ENCODE data around the gene CTNNA3. TPM values are rescaled to one million over a fixed set of nuclear protein-coding genes. Genes with fewer than 3 reads are reported as not detected.

The CTNNA3 gene
- total RNA-seq, 1 experiment from 2014 or later, result 0.06 TPM

GRCh38 chr10:67331121-67331910, 364.7 kb downstream of the CTNNA3 start:
- DNase-seq (ENCODE audit: low read depth), result no peak

GRCh38 chr10:67327626-67328535, 368.1 kb downstream of the CTNNA3 start:
- no peak for DNase-seq (ENCODE audit: low read depth)

GRCh38 chr10:67319976-67320375, 376.0 kb downstream of the CTNNA3 start:
- DNase-seq (ENCODE audit: low read depth), result no peak

GRCh38 chr10:67308912-67309311, 387.1 kb downstream of the CTNNA3 start:
- no peak for DNase-seq (ENCODE audit: low read depth)

- peak; percentile 0 for DNase-seq (ENCODE audit: low read depth)
These were observed 389.3 kb downstream of the CTNNA3 start for GRCh38 chr10:67306588-67307205.

GRCh38 chr10:67302701-67303100, 393.3 kb downstream of the CTNNA3 start:
- no peak for DNase-seq (ENCODE audit: low read depth)

GRCh38 chr10:67299761-67300160, 396.2 kb downstream of the CTNNA3 start:
- no peak for DNase-seq (ENCODE audit: low read depth)

- DNase-seq (ENCODE audit: low read depth), result no peak
These were observed 398.3 kb downstream of the CTNNA3 start for GRCh38 chr10:67297637-67298181.

GRCh38 chr10:67296926-67297325, 399.1 kb downstream of the CTNNA3 start:
- no peak for DNase-seq (ENCODE audit: low read depth)

GRCh38 chr10:67288688-67289410, 407.1 kb downstream of the CTNNA3 start:
- DNase-seq (ENCODE audit: low read depth), result no peak

- DNase-seq (ENCODE audit: low read depth), result no peak
These were observed 411.4 kb downstream of the CTNNA3 start for GRCh38 chr10:67284589-67284988.

GRCh38 chr10:67282871-67283270, 413.1 kb downstream of the CTNNA3 start:
- DNase-seq (ENCODE audit: low read depth), result no peak

GRCh38 chr10:67280405-67280804, 415.6 kb downstream of the CTNNA3 start:
- no peak for DNase-seq (ENCODE audit: low read depth)

- no peak for DNase-seq (ENCODE audit: low read depth)
These were observed 418.6 kb downstream of the CTNNA3 start for GRCh38 chr10:67277402-67277801.

GRCh38 chr10:67269828-67270227, 426.2 kb downstream of the CTNNA3 start:
- DNase-seq (ENCODE audit: low read depth), result no peak

- no peak for DNase-seq (ENCODE audit: low read depth)
These were observed 427.8 kb downstream of the CTNNA3 start for GRCh38 chr10:67268146-67268545.

GRCh38 chr10:67262675-67263074, 433.3 kb downstream of the CTNNA3 start:
- no peak for DNase-seq (ENCODE audit: low read depth)

- DNase-seq (ENCODE audit: low read depth), result no peak
These were observed 434.6 kb downstream of the CTNNA3 start for GRCh38 chr10:67261300-67261797.

- no peak for DNase-seq (ENCODE audit: low read depth)
These were observed 436.6 kb downstream of the CTNNA3 start for GRCh38 chr10:67259319-67259929.

GRCh38 chr10:67257427-67258144, 438.4 kb downstream of the CTNNA3 start:
- DNase-seq (ENCODE audit: low read depth), result no peak
